DOHH2 (cell line): Measurements from ENCODE around the gene SMARCD3.

Experiments used
- H3F3A ChIP-seq: fragments of 200-600 bp; sonication (generic), shearing (Covaris generic); 2 replicates; pipeline ENCODE4 v1.6.0; 2016; ENCODE audit warnings: antibody characterized with exemption, mild to moderate bottlenecking; ENCODE audit not compliant: control insufficient read depth, insufficient read depth
- H3K27ac ChIP-seq: fragments of 200-600 bp; sonication (generic); 2 replicates; pipeline ENCODE4 v1.5.1; 2014; ENCODE audit warnings: low read depth, mild to moderate bottlenecking, low read length, moderate library complexity
- H3K27me3 ChIP-seq: fragments of 200-600 bp; sonication (generic); 2 replicates; pipeline ENCODE4 v1.6.1; 2014; ENCODE audit warnings: mild to moderate bottlenecking, low read length, mixed read lengths; ENCODE audit not compliant: control insufficient read depth
- H3K36me3 ChIP-seq: fragments of 200-600 bp; sonication (generic); 2 replicates; pipeline ENCODE4 v1.6.1; 2014; ENCODE audit warnings: mild to moderate bottlenecking, low read length, moderate library complexity, mixed read lengths; ENCODE audit not compliant: control insufficient read depth
- H3K4me1 ChIP-seq: fragments of 200-600 bp; sonication (generic); 2 replicates; pipeline ENCODE4 v1.6.1; 2014; ENCODE audit warnings: mild to moderate bottlenecking, low read length, mixed read lengths; ENCODE audit not compliant: control insufficient read depth
- H3K4me2 ChIP-seq: fragments of 200-600 bp; sonication (generic); 2 replicates; pipeline ENCODE4 v1.6.0; 2014; ENCODE audit warnings: mild to moderate bottlenecking, low read length, moderate library complexity
- H3K4me3 ChIP-seq: fragments of 200-600 bp; sonication (generic); 2 replicates; pipeline ENCODE4 v1.5.1; 2014; ENCODE audit warnings: mild to moderate bottlenecking, low read length, mixed read lengths
- H3K79me2 ChIP-seq: fragments of 200-600 bp; sonication (generic); 2 replicates; pipeline ENCODE4 v1.6.1; 2014; ENCODE audit warnings: mild to moderate bottlenecking, low read length, mixed read lengths; ENCODE audit not compliant: control insufficient read depth
- H3K9me2 ChIP-seq: fragments of 200-600 bp; sonication (generic); replicated peaks from 2 replicates; pipeline ENCODE4 v1.6.1; 2014; ENCODE audit warnings: mild to moderate bottlenecking, low read length, mixed read lengths; ENCODE audit not compliant: control insufficient read depth
- H3K9me3 ChIP-seq: fragments of 200-600 bp; sonication (generic); 2 replicates; pipeline ENCODE4 v1.6.1; 2014; ENCODE audit warnings: antibody characterized with exemption, low read length, mixed read lengths; ENCODE audit not compliant: control insufficient read depth, insufficient read depth
- H4K20me1 ChIP-seq: fragments of 200-600 bp; sonication (generic); 2 replicates; pipeline ENCODE4 v1.6.0; 2014; ENCODE audit warnings: low read depth, mild to moderate bottlenecking, antibody characterized with exemption, low read length, moderate library complexity; ENCODE audit not compliant: control insufficient read depth, insufficient read depth
- EZH2phosphoT487 ChIP-seq: fragments of 200-600 bp; sonication (generic); IDR thresholded peaks from 2 replicates; pipeline ENCODE4 v1.6.1; 2017; ENCODE audit warnings: borderline replicate concordance, mild to moderate bottlenecking, antibody characterized with exemption, low read length, moderate library complexity, mixed read lengths
- TF ChIP-seq, protein P1 (sequence below): fragments of 200-600 bp; sonication (generic); IDR thresholded peaks from one replicate; pipeline ENCODE4 v1.5.1; 2014; ENCODE audit warnings: antibody characterized with exemption, mild to moderate bottlenecking, low read depth, low read length; ENCODE audit not compliant: poor library complexity, severe bottlenecking

Gene SMARCD3

DNA sequence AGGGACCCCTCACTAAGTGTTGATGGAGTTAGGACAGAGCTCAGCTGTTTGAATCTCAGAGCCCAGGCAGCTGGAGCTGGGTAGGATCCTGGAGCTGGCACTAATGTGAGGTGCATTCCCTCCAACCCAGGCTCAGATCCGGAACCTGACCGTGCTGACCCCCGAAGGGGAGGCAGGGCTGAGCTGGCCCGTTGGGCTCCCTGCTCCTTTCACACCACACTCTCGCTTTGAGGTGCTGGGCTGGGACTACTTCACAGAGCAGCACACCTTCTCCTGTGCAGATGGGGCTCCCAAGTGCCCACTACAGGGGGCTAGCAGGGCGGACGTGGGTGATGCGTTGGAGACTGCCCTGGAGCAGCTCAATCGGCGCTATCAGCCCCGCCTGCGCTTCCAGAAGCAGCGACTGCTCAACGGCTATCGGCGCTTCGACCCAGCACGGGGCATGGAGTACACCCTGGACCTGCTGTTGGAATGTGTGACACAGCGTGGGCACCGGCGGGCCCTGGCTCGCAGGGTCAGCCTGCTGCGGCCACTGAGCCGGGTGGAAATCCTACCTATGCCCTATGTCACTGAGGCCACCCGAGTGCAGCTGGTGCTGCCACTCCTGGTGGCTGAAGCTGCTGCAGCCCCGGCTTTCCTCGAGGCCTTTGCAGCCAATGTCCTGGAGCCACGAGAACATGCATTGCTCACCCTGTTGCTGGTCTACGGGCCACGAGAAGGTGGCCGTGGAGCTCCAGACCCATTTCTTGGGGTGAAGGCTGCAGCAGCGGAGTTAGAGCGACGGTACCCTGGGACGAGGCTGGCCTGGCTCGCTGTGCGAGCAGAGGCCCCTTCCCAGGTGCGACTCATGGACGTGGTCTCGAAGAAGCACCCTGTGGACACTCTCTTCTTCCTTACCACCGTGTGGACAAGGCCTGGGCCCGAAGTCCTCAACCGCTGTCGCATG is 11.0 kb downstream of the SMARCD3 start:
- peaks cover 44% of the 10 kb centered on the region for H3K36me3 ChIP-seq
- H3K4me3 ChIP-seq: no peak overlapping the region
- H3K9me2 ChIP-seq: no peaks in the 10 kb centered on the region
- peaks cover 27% of the 10 kb centered on the region for H3K79me2 ChIP-seq
- no peak overlapping the region for H3K27ac ChIP-seq
- no peak overlapping the region for H3K4me2 ChIP-seq
- H3F3A ChIP-seq: no peaks in the 10 kb centered on the region
- 0 out of 2 replicates have a peak, but pooled peaks cover 7% of the 10 kb centered on the region for H4K20me1 ChIP-seq
- no peak for TF ChIP-seq EZH2phosphoT487
- no peaks in the 10 kb centered on the region for H3K27me3 ChIP-seq
- peaks cover 21% of the 10 kb centered on the region for H3K4me1 ChIP-seq
- H3K9me3 ChIP-seq: no peaks in the 10 kb centered on the region

DNA sequence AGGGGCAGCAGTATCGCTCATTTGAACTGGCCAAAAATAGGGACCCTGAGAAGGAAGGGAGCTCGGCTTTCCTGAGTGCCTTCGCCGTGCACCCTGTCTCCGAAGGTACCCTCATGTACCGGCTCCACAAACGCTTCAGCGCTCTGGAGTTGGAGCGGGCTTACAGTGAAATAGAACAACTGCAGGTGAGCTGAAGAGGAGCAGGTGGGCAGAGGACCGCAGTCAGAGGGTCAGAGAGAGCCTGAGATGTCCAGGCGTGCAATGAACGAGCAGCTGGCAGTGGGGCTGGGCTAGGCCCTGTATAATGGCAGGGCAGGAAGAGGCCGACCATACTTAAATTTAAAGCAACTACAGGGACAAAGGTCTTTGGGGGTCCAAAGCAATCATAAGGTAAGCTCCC is 12.1 kb downstream of the SMARCD3 start:
- Histone ChIP-seq H3K4me1 (peaks cover 28% of the 10 kb centered on the region), H3K9me2 (no peaks in the 10 kb centered on the region), H3K4me2 (no peak overlapping the region), H3K4me3 (no peak overlapping the region), H4K20me1 (0 out of 2 replicates have a peak, but pooled peaks cover 7% of the 10 kb centered on the region), H3K9me3 (no peaks in the 10 kb centered on the region), H3K27ac (no peak overlapping the region), H3K36me3 (peaks cover 45% of the 10 kb centered on the region), H3F3A (no peaks in the 10 kb centered on the region), H3K27me3 (no peaks in the 10 kb centered on the region), H3K79me2 (peaks cover 31% of the 10 kb centered on the region)
- TF ChIP-seq EZH2phosphoT487: no peak

DNA sequence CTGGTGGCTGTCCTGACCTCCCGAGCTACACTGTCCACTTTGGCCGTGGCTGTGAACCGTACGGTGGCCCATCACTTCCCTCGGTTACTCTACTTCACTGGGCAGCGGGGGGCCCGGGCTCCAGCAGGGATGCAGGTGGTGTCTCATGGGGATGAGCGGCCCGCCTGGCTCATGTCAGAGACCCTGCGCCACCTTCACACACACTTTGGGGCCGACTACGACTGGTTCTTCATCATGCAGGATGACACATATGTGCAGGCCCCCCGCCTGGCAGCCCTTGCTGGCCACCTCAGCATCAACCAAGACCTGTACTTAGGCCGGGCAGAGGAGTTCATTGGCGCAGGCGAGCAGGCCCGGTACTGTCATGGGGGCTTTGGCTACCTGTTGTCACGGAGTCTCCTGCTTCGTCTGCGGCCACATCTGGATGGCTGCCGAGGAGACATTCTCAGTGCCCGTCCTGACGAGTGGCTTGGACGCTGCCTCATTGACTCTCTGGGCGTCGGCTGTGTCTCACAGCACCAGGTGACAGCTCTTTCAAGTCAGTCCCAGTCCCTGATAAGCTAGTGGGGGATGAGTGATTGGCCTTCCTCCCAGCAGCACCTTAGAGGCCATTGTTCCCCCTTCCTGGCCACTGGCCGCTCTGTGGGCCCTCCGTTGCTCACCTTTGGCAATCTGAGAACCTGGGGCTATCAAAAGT is 13.3 kb downstream of the SMARCD3 start:
- Histone ChIP-seq H3K9me3 (no peaks in the 10 kb centered on the region), H3K36me3 (peaks cover 45% of the 10 kb centered on the region), H4K20me1 (0 out of 2 replicates have a peak, but pooled peaks cover 7% of the 10 kb centered on the region), H3K27me3 (no peaks in the 10 kb centered on the region), H3K79me2 (peaks cover 31% of the 10 kb centered on the region), H3K27ac (no peak overlapping the region), H3F3A (peaks cover 4% of the 10 kb centered on the region; the same call in 1 of the 2 replicates), H3K9me2 (no peaks in the 10 kb centered on the region), H3K4me2 (no peak overlapping the region), H3K4me1 (peaks cover 31% of the 10 kb centered on the region), H3K4me3 (no peak overlapping the region)
- TF ChIP-seq, protein P1, sequence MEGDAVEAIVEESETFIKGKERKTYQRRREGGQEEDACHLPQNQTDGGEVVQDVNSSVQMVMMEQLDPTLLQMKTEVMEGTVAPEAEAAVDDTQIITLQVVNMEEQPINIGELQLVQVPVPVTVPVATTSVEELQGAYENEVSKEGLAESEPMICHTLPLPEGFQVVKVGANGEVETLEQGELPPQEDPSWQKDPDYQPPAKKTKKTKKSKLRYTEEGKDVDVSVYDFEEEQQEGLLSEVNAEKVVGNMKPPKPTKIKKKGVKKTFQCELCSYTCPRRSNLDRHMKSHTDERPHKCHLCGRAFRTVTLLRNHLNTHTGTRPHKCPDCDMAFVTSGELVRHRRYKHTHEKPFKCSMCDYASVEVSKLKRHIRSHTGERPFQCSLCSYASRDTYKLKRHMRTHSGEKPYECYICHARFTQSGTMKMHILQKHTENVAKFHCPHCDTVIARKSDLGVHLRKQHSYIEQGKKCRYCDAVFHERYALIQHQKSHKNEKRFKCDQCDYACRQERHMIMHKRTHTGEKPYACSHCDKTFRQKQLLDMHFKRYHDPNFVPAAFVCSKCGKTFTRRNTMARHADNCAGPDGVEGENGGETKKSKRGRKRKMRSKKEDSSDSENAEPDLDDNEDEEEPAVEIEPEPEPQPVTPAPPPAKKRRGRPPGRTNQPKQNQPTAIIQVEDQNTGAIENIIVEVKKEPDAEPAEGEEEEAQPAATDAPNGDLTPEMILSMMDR: no peak
- no peak for TF ChIP-seq EZH2phosphoT487

DNA sequence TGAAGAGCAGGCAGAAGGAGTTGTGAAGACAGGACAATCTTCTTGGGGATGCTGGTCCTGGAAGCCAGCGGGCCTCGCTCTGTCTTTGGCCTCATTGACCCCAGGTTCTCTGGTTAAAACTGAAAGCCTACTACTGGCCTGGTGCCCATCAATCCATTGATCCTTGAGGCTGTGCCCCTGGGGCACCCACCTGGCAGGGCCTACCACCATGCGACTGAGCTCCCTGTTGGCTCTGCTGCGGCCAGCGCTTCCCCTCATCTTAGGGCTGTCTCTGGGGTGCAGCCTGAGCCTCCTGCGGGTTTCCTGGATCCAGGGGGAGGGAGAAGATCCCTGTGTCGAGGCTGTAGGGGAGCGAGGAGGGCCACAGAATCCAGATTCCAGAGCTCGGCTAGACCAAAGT is 14.7 kb downstream of the SMARCD3 start:
- no peak overlapping the region for H3K27ac ChIP-seq
- H3K4me1 ChIP-seq: peaks cover 28% of the 10 kb centered on the region
- no peak for TF ChIP-seq EZH2phosphoT487
- TF ChIP-seq, protein P1: no peak
- no peaks in the 10 kb centered on the region for H3K9me3 ChIP-seq
- 0 out of 2 replicates have a peak, but pooled peaks cover 7% of the 10 kb centered on the region for H4K20me1 ChIP-seq
- no peaks in the 10 kb centered on the region for H3K27me3 ChIP-seq
- peaks cover 31% of the 10 kb centered on the region for H3K79me2 ChIP-seq
- H3K4me2 ChIP-seq: peak overlapping the region; percentile 94
- H3K36me3 ChIP-seq: peaks cover 45% of the 10 kb centered on the region
- H3K4me3 ChIP-seq: peak overlapping the region; percentile 85
- peaks cover 4% of the 10 kb centered on the region; the same call in 1 of the 2 replicates for H3F3A ChIP-seq
- H3K9me2 ChIP-seq: no peaks in the 10 kb centered on the region
